Measurements from ENCODE around the gene NAT8L.

DNA sequence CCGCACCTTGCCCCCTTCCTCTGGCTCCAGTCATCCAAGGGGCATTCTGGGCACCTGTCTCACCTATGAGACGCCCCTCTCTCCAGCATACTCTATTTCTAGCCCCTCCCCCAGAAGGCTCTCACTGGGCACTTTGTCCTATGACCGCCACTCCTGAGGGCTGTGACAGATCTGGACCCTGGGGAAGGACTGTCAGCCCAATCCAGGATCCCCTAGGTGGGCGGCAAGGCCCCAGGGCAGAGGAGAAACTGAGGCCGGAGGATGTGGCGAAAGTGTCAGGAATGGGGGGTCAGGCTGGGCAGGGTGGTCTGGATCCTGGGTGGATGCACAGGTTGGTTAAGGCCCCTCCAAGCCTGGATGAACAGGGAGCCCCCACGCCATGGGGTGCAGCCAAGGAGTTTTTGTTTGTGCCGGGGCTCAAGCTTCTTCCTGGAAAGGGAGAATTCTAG, 16.2 kb upstream of the NAT8L start:
- TF ChIP-seq, protein P1, sequence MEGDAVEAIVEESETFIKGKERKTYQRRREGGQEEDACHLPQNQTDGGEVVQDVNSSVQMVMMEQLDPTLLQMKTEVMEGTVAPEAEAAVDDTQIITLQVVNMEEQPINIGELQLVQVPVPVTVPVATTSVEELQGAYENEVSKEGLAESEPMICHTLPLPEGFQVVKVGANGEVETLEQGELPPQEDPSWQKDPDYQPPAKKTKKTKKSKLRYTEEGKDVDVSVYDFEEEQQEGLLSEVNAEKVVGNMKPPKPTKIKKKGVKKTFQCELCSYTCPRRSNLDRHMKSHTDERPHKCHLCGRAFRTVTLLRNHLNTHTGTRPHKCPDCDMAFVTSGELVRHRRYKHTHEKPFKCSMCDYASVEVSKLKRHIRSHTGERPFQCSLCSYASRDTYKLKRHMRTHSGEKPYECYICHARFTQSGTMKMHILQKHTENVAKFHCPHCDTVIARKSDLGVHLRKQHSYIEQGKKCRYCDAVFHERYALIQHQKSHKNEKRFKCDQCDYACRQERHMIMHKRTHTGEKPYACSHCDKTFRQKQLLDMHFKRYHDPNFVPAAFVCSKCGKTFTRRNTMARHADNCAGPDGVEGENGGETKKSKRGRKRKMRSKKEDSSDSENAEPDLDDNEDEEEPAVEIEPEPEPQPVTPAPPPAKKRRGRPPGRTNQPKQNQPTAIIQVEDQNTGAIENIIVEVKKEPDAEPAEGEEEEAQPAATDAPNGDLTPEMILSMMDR (conservative IDR thresholded peaks at IDR 0.05): no peak
- no peak for TF ChIP-seq ZFX (IDR thresholded peaks at IDR 0.05)
